GM18508 (cell line): ENCODE data around the gene FGFRL1.

ENCODE experiments used
- ATAC-seq: cut with Tn5 transposase; IDR thresholded peaks from one replicate; pipeline ENCODE4 v1.9.1; 2021; ENCODE audit warnings: moderate number of reproducible peaks; ENCODE audit not compliant: insufficient read depth, unreplicated experiment

The FGFRL1 gene

DNA sequence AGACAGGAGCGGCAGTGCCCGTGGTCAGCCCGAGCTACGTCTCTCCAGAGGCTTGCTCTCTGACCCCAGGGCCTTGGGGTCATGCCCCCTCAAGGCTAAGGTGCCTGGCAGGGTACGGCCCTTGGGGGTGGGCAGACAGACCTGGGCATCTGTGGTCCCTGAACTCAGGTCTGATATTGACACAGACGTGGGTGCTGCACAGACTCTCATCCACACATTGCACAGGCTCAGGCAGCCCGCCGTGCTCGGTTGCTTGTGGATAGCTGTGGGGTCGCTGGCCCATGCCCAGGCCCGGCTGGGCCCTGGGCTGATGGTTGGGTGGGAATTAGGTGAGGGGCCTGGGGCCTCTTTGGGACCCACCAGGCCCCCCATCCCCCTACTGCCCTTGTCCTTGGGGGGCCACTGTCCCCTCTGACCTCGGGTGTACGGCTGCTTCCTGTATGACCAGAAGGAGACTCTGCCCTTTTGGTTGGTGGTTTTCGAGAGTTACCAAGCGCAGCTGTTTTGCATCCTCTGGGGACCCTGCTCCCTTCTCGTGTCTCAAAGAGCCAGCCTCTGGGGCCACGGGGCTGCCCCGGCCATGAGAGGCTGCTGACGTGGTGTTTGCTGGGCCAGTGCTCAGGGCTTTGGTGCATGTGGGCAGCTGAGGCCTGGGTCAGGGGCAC is 10.1 kb downstream of the FGFRL1 start:
- peak; percentile 74 for ATAC-seq

DNA sequence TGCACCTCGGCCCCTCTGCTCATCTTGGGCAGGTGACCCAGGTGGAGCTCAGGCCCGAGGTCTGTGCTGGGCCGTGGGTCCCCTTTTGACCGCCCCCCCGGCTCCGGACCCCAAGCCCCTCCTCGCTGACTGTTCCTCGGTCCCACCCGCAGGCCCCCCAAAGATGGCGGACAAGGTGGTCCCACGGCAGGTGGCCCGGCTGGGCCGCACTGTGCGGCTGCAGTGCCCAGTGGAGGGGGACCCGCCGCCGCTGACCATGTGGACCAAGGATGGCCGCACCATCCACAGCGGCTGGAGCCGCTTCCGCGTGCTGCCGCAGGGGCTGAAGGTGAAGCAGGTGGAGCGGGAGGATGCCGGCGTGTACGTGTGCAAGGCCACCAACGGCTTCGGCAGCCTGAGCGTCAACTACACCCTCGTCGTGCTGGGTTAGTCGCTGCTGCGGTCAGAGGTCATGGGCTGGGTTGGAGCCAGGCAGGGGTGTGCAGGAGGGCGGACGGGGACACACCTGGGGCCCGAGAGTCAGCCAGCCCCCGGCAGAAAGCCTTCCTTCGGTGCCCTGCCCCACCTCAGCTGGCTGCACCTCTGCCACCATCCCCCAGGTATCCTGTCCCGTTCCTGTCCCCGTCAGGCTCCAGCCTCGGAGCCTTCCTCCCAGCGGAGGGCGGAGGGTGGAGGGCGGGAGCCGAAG is 10.8 kb downstream of the FGFRL1 start:
- ATAC-seq = no peak

DNA sequence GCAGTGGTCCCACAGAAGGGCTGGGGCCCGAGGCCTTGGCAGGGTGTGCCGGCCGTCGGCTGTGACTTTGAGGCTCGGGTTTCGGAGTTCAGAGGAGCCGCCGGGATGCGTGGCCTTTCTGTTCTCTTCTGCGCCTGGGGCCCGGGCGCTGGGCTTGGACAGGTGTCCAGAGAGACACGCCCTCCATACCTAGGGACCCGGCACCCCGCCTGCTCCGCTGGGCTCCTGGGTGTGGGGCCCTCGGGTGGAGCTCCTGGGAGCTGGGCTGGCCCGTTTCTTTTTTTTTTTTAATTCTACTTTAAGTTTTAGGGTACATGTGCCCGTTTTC is 11.3 kb downstream of the FGFRL1 start:
- no peak for ATAC-seq

DNA sequence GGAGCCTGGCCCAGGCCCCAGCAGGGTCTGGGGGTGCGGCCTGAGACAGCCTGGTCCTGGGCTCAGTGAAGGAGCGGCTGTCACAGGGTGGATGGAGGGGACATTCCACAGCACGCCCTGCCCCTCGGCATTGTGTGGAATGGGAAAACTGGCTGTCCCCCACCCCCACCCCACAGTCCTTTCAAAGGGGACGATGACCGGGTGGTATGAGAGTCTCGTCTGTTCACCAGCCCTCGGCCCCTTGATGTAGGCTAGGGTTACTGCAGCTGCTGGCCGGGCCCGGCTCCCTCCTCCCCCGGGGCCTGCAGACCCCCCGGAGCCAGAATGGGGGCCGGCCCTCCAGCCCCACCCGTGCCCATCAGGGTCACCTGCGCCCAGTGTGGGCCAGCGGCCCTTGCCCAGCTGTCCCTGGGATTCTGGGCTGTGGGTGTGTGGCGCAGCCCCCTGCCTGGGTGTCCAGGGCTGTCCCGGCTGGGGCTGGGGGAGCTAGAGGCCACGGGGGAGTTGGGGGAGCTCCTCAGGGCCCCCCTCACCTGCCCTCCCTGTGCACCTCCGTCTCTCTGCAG is 11.7 kb downstream of the FGFRL1 start:
- no peak for ATAC-seq

DNA sequence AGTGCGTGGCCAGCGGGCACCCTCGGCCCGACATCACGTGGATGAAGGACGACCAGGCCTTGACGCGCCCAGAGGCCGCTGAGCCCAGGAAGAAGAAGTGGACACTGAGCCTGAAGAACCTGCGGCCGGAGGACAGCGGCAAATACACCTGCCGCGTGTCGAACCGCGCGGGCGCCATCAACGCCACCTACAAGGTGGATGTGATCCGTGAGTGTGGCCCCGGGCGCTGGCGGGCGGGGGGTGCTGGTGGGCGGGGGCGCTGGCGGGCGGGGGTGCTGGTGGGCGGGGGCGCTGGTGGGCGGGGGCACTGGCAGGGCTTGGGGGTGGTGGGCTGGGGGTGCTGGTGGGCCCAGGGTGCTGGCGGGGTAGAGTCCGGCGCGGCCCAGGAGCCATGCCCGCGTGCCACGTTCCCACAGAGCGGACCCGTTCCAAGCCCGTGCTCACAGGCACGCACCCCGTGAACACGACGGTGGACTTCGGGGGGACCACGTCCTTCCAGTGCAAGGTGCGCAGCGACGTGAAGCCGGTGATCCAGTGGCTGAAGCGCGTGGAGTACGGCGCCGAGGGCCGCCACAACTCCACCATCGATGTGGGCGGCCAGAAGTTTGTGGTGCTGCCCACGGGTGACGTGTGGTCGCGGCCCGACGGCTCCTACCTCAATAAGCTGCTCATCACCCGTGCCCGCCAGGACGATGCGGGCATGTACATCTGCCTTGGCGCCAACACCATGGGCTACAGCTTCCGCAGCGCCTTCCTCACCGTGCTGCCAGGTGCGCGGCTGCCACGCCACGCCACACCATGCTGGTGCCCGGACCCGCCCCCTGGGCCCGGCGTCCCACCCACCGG is 12.7 kb downstream of the FGFRL1 start:
- ATAC-seq = no peak

DNA sequence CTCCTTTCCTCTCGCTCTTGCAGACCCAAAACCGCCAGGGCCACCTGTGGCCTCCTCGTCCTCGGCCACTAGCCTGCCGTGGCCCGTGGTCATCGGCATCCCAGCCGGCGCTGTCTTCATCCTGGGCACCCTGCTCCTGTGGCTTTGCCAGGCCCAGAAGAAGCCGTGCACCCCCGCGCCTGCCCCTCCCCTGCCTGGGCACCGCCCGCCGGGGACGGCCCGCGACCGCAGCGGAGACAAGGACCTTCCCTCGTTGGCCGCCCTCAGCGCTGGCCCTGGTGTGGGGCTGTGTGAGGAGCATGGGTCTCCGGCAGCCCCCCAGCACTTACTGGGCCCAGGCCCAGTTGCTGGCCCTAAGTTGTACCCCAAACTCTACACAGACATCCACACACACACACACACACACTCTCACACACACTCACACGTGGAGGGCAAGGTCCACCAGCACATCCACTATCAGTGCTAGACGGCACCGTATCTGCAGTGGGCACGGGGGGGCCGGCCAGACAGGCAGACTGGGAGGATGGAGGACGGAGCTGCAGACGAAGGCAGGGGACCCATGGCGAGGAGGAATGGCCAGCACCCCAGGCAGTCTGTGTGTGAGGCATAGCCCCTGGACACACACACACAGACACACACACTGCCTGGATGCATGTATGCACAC is 13.6 kb downstream of the FGFRL1 start:
- ATAC-seq = no peak

DNA sequence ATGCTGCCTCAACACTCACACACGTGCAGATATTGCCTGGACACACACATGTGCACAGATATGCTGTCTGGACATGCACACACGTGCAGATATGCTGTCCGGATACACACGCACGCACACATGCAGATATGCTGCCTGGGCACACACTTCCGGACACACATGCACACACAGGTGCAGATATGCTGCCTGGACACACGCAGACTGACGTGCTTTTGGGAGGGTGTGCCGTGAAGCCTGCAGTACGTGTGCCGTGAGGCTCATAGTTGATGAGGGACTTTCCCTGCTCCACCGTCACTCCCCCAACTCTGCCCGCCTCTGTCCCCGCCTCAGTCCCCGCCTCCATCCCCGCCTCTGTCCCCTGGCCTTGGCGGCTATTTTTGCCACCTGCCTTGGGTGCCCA is 14.7 kb downstream of the FGFRL1 start:
- peak; percentile 45 for ATAC-seq

DNA sequence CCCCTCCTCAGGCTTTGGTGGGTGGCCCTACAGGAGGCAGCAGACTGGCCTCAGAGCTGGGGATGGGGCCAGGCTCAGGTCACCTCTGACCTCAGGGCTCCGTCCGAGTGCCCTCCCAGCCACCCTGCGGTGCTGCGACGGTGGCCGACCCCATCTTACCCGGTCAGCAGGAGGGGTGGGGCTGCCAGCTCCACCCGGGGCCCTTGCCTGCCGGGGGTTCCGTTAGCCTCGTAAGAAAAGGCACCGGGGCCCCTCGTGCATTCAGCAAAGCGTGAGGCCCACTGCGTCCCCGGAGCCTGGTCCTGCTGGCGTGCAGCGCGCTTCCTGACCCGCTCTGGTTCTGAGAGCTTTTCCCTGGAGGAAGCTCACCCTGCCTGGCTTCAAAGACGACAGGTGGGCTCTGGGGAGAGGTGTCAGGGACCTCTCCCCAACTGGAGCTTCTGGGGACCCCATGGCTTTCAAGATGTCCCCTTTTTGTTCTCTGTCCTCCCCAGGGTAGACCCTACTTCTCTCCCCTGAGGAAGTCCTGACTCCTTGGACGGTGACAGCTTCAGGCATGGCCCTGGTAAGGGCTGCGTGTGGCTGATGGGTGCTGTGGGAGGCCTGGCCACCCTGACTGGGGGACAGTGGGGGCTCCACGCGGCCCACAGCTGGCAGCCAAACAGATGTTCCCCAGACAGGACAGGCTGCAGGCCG is 15.9 kb downstream of the FGFRL1 start:
- ATAC-seq = no peak

DNA sequence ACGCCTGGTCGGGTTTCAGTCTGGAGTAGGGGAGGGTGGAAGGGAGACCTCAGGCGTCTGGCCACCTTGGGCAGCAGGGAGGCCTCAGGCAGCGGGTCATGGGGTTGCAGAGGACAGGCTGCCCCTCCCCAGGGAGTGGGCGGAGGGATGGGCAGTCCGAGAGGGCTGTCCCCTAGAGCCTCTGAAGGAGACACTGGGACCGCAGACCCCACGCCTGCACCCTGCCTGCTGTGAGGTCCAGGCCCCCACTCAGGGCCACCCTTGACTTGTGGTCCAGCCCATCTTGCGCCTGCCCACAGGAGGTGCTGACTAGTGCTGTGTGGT is 16.5 kb downstream of the FGFRL1 start:
- ATAC-seq = no peak

DNA sequence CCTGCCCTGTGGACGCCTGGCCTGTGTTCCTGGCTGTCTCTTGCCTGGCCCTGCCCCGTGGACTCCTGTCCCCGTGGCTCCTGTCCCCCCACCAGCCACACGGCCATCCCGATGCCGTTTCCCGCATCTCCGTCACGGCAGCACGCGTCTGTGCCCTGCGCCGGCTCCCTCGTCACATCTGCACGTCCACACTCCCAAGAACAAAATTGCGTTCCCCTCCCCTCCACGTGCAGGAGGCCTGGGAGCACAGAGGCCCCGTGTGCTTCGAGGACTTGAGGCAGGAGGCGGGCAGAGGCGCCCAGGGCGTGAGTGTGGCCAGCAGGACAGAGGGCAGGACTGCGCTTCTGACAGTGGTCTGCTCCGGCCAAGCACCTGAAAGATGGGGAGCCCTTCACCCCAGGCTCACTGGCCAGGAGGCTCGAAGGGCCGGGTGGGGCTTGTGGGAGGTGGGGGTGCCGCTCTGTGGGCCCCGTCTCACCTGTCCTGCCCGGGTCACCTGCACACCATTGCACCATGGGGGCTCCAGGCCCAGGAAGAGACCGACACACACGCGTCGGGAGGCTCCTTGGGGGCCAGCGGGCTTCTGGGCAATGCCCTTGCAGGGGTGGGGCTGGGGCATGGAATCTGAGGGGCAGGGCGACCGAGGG is 17.3 kb downstream of the FGFRL1 start:
- ATAC-seq = no peak

DNA sequence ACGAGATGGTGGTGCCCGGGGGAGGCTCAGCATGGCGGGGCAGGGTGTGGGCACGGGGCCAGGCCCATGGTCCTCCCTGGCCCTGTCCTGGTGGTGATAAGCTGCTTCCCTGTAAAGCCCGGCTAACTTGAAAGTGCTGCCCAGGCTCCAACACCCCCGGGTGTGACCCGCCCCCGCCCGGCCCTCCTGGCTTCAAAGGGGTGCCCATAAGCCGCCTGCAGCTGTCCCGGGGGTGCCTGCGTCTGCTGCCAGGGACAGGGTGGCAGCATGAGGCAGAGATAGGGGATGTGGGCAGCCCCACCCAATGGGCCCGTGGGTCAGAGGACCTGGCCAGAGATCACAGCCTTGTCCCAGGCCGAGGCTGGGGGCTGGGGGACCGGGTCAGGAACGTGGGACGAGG is 18.1 kb downstream of the FGFRL1 start:
- no peak for ATAC-seq

DNA sequence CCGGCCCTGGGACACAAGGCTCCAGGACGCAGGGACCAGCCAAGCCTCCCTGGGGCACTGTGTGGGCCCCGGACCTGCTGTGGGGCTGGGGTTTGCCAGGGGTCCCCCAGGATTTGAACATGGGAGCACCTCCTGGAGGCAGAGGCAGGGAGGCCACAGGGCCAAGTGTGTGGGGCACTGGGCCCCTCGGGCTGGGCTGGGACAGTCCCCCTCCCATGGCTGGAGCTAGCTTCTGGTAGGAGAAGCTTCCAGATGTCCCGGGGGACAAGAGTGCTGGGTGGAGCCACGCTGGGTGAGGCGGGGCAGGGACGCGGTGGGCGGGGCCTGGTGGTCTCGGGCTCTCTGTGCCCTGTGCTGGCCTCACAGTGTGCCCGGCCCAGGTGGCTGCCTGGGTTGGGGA is 18.6 kb downstream of the FGFRL1 start:
- no peak for ATAC-seq

DNA sequence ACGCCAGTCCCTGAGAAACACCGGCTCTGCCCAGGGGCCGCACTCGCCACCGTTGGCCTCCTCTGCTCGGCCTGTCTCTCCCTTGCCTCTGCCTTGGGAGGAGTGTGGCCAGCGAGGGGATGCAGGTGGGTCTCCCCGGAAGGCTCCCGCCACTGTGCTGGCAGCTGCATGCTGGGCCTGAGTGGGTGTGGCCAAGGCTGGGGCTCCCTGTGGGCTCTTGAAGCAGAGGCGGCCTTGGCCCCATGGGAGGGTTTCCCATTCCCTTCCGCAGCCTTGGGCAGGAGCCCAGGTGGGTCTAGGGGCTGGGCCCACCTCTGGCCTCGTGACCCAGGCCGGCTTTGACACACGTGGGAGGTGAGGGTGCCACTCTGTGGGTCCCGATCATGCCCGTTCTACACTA is 19.1 kb downstream of the FGFRL1 start:
- ATAC-seq = no peak

DNA sequence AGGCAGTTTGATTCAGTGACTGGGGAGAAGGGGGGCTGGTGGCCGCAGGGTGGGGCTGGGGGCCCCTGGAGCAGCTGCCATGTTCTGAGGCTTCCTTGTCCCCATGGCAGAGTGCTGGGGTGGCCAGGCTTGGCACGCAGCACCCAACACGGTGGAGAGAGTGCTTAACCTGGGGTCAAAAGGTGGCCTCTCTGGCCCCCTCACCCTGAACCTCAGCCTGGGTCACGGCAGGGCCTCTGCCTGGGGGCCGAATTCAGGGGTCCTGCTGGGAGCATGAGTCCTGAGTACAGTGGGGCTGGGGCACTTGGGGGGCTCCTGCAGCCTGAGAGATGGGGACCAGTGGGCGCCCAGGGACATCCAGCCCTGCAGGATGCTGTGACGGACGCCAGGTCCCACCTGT is 19.9 kb downstream of the FGFRL1 start:
- ATAC-seq = no peak

DNA sequence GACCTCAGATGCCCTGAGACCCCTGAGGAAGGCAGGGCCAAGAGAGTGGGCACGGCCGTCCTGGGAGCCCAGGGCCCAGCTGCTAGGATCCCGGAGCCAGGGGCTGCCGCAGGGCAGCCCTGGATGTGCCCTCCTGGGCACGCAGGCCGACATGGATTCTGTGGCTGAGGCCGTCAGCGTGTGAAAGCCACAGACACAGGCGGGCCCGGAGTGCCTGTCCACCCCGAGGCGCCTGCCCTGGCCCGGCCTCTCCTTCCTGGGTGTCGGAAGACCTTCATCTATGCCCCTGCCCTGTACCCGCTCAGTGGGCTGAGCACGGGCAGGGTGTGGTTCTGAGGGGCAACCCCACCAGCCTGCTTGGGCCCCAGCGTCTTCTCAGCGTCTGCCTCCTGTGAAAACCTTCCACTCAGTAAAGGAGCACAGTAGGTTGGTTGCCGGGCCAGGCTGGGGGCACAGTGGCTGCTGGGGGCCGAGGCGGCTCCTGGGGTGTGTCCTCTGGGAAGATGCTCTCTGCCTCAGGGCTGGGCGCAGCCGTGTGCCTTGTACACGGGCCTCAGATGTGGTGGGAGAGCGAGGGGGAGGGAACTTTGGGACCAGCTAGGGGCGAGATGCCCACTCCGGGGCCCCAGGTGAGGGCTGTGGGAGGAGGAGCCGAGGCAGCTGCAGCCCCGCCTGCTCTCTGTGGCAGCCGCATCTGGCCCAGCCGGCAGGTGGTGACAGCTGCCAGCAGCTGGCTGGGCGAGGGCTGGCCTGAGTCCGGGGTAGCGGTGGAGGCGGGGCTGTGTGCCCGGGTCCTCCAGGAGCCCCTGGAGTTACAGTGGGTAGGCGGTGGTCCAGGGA is 20.8 kb downstream of the FGFRL1 start:
- no peak for ATAC-seq

DNA sequence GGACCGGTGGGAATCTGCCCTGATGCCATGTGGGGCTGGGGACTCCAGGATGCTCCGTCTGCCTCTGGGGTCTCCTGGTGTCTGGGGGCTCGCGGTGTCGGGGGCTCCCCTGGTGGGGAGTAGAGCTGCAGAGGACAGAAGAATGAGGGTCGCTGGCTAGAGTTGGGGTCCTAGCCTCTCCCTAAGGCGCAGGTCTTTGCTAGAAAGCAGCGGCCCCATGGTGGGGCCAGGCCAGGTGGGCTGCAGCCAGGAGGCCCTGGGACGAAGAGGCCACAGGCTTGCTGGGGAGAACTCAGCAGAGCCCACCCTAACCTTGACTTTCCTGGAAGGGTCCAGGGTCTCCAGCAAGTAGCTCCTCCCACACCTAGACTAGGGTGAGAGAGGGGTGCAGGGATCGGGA is 21.4 kb downstream of the FGFRL1 start:
- ATAC-seq = no peak

DNA sequence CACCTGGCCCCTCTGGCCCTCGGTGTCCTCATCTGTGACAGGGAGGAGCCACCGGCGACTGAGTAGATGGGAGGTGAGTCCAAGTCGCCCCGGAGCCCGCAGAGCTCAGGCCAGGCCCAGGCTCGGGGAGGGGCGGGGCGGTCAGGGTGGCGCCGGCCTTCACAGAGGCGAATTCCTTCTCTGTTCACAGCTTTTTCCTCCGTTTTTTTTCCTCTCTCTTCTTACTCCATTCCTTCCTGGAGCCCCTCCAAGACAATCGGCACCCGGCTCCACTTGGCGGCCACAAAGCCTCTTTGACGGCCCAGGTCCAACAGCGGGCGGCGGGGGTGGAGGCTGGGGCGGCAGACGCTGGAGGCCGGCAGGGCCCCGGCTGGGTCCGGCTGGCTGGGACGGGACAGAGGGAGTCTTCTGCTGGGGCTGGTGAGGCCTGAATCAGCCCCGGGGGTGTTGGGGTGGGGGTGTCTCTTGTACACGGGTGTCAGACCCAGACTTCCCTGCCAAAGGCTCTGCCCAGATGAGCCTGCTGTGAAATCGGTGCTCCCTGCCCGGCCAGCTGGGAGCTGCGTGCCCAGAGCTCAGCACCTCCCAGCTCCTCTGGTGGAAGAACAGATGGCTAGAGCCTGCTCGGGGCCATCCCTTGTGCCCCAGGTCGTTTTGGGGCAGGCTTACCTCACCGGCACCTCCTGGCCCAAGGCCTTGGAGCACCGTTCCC is 22.6 kb downstream of the FGFRL1 start:
- ATAC-seq = no peak

DNA sequence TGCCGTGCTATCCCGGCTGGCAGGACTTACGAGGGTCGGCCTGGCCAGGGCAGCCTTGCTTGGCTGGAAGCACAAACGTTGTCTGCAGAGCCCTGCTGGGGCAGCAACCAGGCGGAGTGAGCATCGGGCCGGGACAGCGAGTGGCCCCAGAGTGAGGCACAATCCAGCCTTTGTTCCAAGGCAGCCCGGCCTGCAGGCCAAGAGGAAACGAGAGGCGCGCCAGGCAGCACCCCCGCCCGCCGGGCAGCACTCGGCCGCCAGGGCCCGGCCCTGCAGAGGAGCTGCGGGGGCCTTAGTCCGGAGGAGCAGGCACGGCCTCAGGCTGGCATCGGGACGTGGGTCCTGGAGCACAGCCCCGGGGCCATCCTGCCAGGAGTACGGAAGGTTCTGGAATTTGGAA is 24.1 kb downstream of the FGFRL1 start:
- no peak for ATAC-seq
